Trophoblast cell (in vitro differentiated cells and primary cell): ENCODE measurements around the gene MMP28.

Source experiments
- DNase-seq, 2 donors: peaks; one replicate each; pipeline ENCODE4 v3.0.0-alpha.2; 2016
- H2AFZ ChIP-seq: 2 replicates; pipeline ENCODE4 v1.6.1; 2013; ENCODE audit warnings: low read length, moderate library complexity, mild to moderate bottlenecking; ENCODE audit not compliant: insufficient read depth, poor library complexity
- H2AK5ac ChIP-seq: 2 replicates; pipeline ENCODE4 v1.6.1; 2013; ENCODE audit warnings: mild to moderate bottlenecking, low read length
- H2BK120ac ChIP-seq: 2 replicates; pipeline ENCODE4 v1.6.1; 2013; ENCODE audit warnings: low read length, mild to moderate bottlenecking, moderate library complexity; ENCODE audit not compliant: insufficient read depth, poor library complexity
- H2BK12ac ChIP-seq: 2 replicates; pipeline ENCODE4 v1.6.1; 2013; ENCODE audit warnings: mild to moderate bottlenecking, low read length, moderate library complexity
- H2BK5ac ChIP-seq: 2 replicates; pipeline ENCODE4 v1.6.1; 2013; ENCODE audit warnings: low read length, low read depth, moderate library complexity, mild to moderate bottlenecking; ENCODE audit not compliant: poor library complexity
- H3K14ac ChIP-seq: 2 replicates; pipeline ENCODE4 v1.6.1; 2013; ENCODE audit warnings: mild to moderate bottlenecking, low read length
- H3K18ac ChIP-seq: 2 replicates; pipeline ENCODE4 v1.6.1; 2013; ENCODE audit warnings: mild to moderate bottlenecking, low read length
- H3K23ac ChIP-seq: 2 replicates; pipeline ENCODE4 v1.6.1; 2013; ENCODE audit warnings: low read length
- H3K27ac ChIP-seq: 2 replicates; pipeline ENCODE4 v1.5.1; 2013; ENCODE audit warnings: low read depth, mild to moderate bottlenecking, inconsistent platforms, low read length, moderate library complexity
- H3K27me3 ChIP-seq: 2 replicates; pipeline ENCODE4 v1.6.1; 2013; ENCODE audit warnings: inconsistent platforms, mild to moderate bottlenecking, low read length, moderate library complexity; ENCODE audit not compliant: insufficient read depth
- H3K36me3 ChIP-seq, 2 experiments: 1 replicate in 1 of 2; 2 replicates in 1 of 2; pipeline ENCODE4 v1.6.1; 2013; ENCODE audit warnings: low read length in 2 of 2, mild to moderate bottlenecking in 2 of 2, moderate library complexity in 1 of 2; ENCODE audit not compliant: insufficient read depth in 2 of 2, control insufficient read depth in 1 of 2
- H3K4ac ChIP-seq: 2 replicates; pipeline ENCODE4 v1.6.1; 2013; ENCODE audit warnings: low read depth, mild to moderate bottlenecking, low read length, moderate library complexity
- H3K4me1 ChIP-seq, 2 experiments: 1 replicate in 1 of 2; 2 replicates in 1 of 2; pipeline ENCODE4 v1.6.1; 2013; ENCODE audit warnings: low read length in 2 of 2, mild to moderate bottlenecking in 2 of 2, moderate library complexity in 1 of 2; ENCODE audit not compliant: insufficient read depth in 2 of 2, control insufficient read depth in 1 of 2
- H3K4me2 ChIP-seq: 2 replicates; pipeline ENCODE4 v1.6.1; 2013; ENCODE audit warnings: inconsistent platforms, mild to moderate bottlenecking, low read length, moderate library complexity
- H3K4me3 ChIP-seq: 2 replicates; pipeline ENCODE4 v1.5.1; 2013; ENCODE audit warnings: mild to moderate bottlenecking, low read depth, low read length, inconsistent platforms
- H3K79me1 ChIP-seq: one replicate; pipeline ENCODE4 v1.6.1; 2013; ENCODE audit warnings: low read length
- H3K79me2 ChIP-seq: 2 replicates; pipeline ENCODE4 v1.6.1; 2013; ENCODE audit warnings: low read length, mild to moderate bottlenecking; ENCODE audit not compliant: control insufficient read depth, insufficient read depth, poor library complexity
- H3K9ac ChIP-seq: 2 replicates; pipeline ENCODE4 v1.6.1; 2013; ENCODE audit warnings: mild to moderate bottlenecking, low read length
- H3K9me3 ChIP-seq: 2 replicates; pipeline ENCODE4 v1.6.1; 2013; ENCODE audit warnings: low read depth, mild to moderate bottlenecking, control low read depth, inconsistent platforms, low read length; ENCODE audit not compliant: insufficient read depth
- H4K12ac ChIP-seq: 2 replicates; pipeline ENCODE4 v1.6.1; 2013; ENCODE audit warnings: low read depth, mild to moderate bottlenecking, low read length, moderate library complexity
- H4K8ac ChIP-seq: 2 replicates; pipeline ENCODE4 v1.6.1; 2013; ENCODE audit warnings: low read depth, mild to moderate bottlenecking, low read length, moderate library complexity
- H4K91ac ChIP-seq: one replicate; pipeline ENCODE4 v1.6.1; 2013; ENCODE audit warnings: low read depth, mild to moderate bottlenecking, low read length, moderate library complexity
- WGBS: extraction: QIAGEN DNeasy Blood & Tissue Kit; methylation state at CpG from one replicate; pipeline ENCODE4 v1.1.7; 2013; ENCODE audit warnings: missing lambda C conversion rate; ENCODE audit not compliant: insufficient read length, insufficient coverage; ENCODE audit errors: extremely low coverage; 5-methylcytosine and 5-hydroxymethylcytosine counted together

Gene MMP28

DNA sequence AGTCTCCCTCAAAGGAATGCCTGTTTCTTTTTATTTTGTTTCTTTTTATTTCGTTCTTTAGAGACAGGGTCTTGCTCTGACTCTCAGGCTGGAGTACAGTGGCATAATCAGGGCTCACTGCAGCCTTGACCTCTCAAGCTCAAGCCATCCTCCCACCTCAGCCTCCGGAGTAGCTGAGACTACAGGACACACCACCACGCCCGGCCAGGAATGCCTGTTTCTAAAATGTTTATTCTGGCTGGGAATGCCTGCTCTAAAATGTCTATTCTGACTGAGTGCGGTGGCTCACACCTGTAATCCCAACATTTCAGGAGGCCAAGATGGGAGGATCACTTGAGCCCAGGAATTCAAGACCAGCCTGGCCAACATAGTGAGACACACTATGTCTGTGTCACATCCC lies 2.5 kb upstream of the MMP28 start:
- Histone ChIP-seq H3K9me3 (no peaks in the 10 kb centered on the region), H4K91ac (no peak overlapping the region), H2BK120ac (no peak overlapping the region), H3K79me1 (peaks cover 4% of the 10 kb centered on the region), H2BK5ac (no peak overlapping the region), H3K27ac (no peak overlapping the region), H3K23ac (no peak overlapping the region), H3K36me3 (no peaks in the 10 kb centered on the region), H3K4me3 (no peak overlapping the region), H4K8ac (no peak overlapping the region), H3K18ac (no peak overlapping the region), H3K14ac (no peak overlapping the region), H2BK12ac (no peak overlapping the region), H3K27me3 (peaks cover 2% of the 10 kb centered on the region), H3K4me2 (no peak overlapping the region), H3K4ac (no peak overlapping the region), H3K9ac (no peak overlapping the region), H2AK5ac (no peak overlapping the region), H2AFZ (no peak overlapping the region), H4K12ac (no peak overlapping the region), H3K79me2 (no peaks in the 10 kb centered on the region), H3K4me1 (peaks cover 16 to 17% of the 10 kb centered on the region in 2 experiments)
- WGBS: no CpG with 5 or more reads among the region's 5 CpGs
- DNase-seq: no peak

GRCh38 chr17:35797370-35797769 lies 1.9 kb upstream of the MMP28 start:
- H4K12ac ChIP-seq: no peak overlapping the region
- no peak for DNase-seq
- H3K14ac ChIP-seq: no peak overlapping the region
- H3K9me3 ChIP-seq: no peaks in the 10 kb centered on the region
- no peak overlapping the region for H3K4ac ChIP-seq
- no peak overlapping the region for H2AK5ac ChIP-seq
- no peak overlapping the region for H3K27ac ChIP-seq
- H3K9ac ChIP-seq: no peak overlapping the region
- H2BK5ac ChIP-seq: no peak overlapping the region
- H3K4me3 ChIP-seq: no peak overlapping the region
- WGBS: no CpG with 5 or more reads among the region's 4 CpGs
- H3K79me2 ChIP-seq: no peaks in the 10 kb centered on the region
- no peak overlapping the region for H2BK12ac ChIP-seq
- H2AFZ ChIP-seq: no peak overlapping the region
- no peak overlapping the region for H4K8ac ChIP-seq
- H3K36me3 ChIP-seq: no peaks in the 10 kb centered on the region
- H3K23ac ChIP-seq: no peak overlapping the region
- no peak overlapping the region for H3K18ac ChIP-seq
- peaks cover 16 to 17% of the 10 kb centered on the region in 2 experiments for H3K4me1 ChIP-seq
- peaks cover 2% of the 10 kb centered on the region for H3K27me3 ChIP-seq
- no peak overlapping the region for H4K91ac ChIP-seq
- H3K79me1 ChIP-seq: peaks cover 4% of the 10 kb centered on the region
- no peak overlapping the region for H2BK120ac ChIP-seq
- H3K4me2 ChIP-seq: no peak overlapping the region

DNA sequence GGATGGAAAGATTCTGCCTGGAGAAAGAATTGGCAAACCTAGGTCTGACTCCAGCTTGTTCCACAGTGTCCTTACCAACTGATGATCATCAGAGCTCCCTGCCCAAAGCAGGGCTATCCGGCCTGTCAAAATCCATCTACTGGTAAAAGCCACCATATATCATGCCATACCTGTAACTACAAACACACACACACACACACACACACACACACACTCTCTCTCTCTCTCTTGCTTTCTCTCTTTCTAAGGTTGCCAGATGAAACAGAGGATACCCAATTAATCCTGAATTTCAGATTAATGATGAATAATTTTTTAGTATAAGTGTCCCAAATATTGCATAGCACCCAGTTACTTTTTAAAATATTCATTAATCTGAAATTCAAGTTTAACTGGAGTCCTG lies 1.5 kb upstream of the MMP28 start:
- no peak overlapping the region for H2AK5ac ChIP-seq
- H3K27ac ChIP-seq: no peak overlapping the region
- no peak overlapping the region for H3K18ac ChIP-seq
- no peak overlapping the region for H3K4me3 ChIP-seq
- H3K9me3 ChIP-seq: no peaks in the 10 kb centered on the region
- H2BK120ac ChIP-seq: no peak overlapping the region
- no peak overlapping the region for H2AFZ ChIP-seq
- H4K12ac ChIP-seq: no peak overlapping the region
- H3K9ac ChIP-seq: no peak overlapping the region
- no peak overlapping the region for H4K8ac ChIP-seq
- H3K27me3 ChIP-seq: peaks cover 2% of the 10 kb centered on the region
- peaks cover 4% of the 10 kb centered on the region for H3K79me1 ChIP-seq
- no peak overlapping the region for H4K91ac ChIP-seq
- H3K79me2 ChIP-seq: no peaks in the 10 kb centered on the region
- H3K4me1 ChIP-seq: peaks cover 17 to 20% of the 10 kb centered on the region in 2 experiments
- no peak overlapping the region for H2BK5ac ChIP-seq
- no peak overlapping the region for H3K4me2 ChIP-seq
- no peak overlapping the region for H3K4ac ChIP-seq
- no peak for DNase-seq
- no peak overlapping the region for H2BK12ac ChIP-seq
- H3K14ac ChIP-seq: no peak overlapping the region
- no peaks in the 10 kb centered on the region for H3K36me3 ChIP-seq
- WGBS: no CpG with 5 or more reads among the region's 1 CpG
- H3K23ac ChIP-seq: no peak overlapping the region

- H3K79me1 ChIP-seq: peaks cover 4% of the 10 kb centered on the region
Observed at GRCh38 chr17:35795871-35796265, 427 bp upstream of the MMP28 start.

More at GRCh38 chr17:35795871-35796265, 427 bp upstream of the MMP28 start:
- H4K12ac ChIP-seq: no peak overlapping the region
- H3K9ac ChIP-seq: no peak overlapping the region
- H4K8ac ChIP-seq: no peak overlapping the region
- no CpG with 5 or more reads among the region's 8 CpGs for WGBS
- H2BK12ac ChIP-seq: no peak overlapping the region
- no peak overlapping the region for H3K14ac ChIP-seq
- H4K91ac ChIP-seq: no peak overlapping the region
- no peak overlapping the region for H2BK5ac ChIP-seq
- no peak overlapping the region for H3K27ac ChIP-seq
- H3K9me3 ChIP-seq: no peaks in the 10 kb centered on the region
- peak overlapping the region; percentile 74 for H3K4me3 ChIP-seq
- H3K27me3 ChIP-seq: peaks cover 2% of the 10 kb centered on the region
- peak overlapping the region; percentile 36 for H2BK120ac ChIP-seq
- H3K79me2 ChIP-seq: no peaks in the 10 kb centered on the region
- H2AFZ ChIP-seq: no peak overlapping the region
- H3K23ac ChIP-seq: no peak overlapping the region
- no peak overlapping the region for H3K18ac ChIP-seq
- no peak for DNase-seq
- no peak overlapping the region for H3K4ac ChIP-seq
- peak overlapping the region; percentile 15 for H2AK5ac ChIP-seq
- peaks cover 13 to 18% of the 10 kb centered on the region in 2 experiments for H3K4me1 ChIP-seq
- peak overlapping the region; percentile 73 for H3K4me2 ChIP-seq
- no peaks in the 10 kb centered on the region for H3K36me3 ChIP-seq
